Activated CD4-positive, alpha-beta memory T cell treated with anti-CD3 and anti-CD28 coated beads, Interleukin-2, amount 10 ng/mL, durations not matched to agents 7 days and 5 days (primary cell): ENCODE data around the gene DUSP19. TPM values are rescaled to one million over a fixed set of nuclear protein-coding genes. Genes with fewer than 3 reads are reported as not detected.

ENCODE experiments used
- CTCF ChIA-PET: fragments of 350-600 bp; sonication (Branson Sonifier 250); formaldehyde crosslinking; loops from one replicate; lab custom pipeline; 2021; ENCODE audit warnings: antibody characterized with exemption, inconsistent platforms; lab: Charles Lee
- POLR2A ChIA-PET: fragments of 350-600 bp; sonication (Branson Sonifier 250); formaldehyde crosslinking; loops from one replicate; lab custom pipeline; 2021; ENCODE audit warnings: antibody characterized with exemption; lab: Charles Lee
- DNase-seq: peaks from one replicate; pipeline ENCODE4 v3.0.0-alpha.2; 2020
- H3K27ac Mint-ChIP-seq: one replicate; pipeline ENCODE4 v1.8.0; 2021; ENCODE audit warnings: mild to moderate bottlenecking, mixed read lengths
- H3K27me3 Mint-ChIP-seq: one replicate; pipeline ENCODE4 v1.8.0; 2021; ENCODE audit warnings: mixed read lengths
- H3K36me3 Mint-ChIP-seq: one replicate; pipeline ENCODE4 v1.8.0; 2021; ENCODE audit warnings: low read depth, mixed read lengths
- H3K4me1 Mint-ChIP-seq: one replicate; pipeline ENCODE4 v1.8.0; 2021; ENCODE audit warnings: mixed read lengths
- H3K4me3 Mint-ChIP-seq: one replicate; pipeline ENCODE4 v1.8.0; 2021; ENCODE audit warnings: mild to moderate bottlenecking, mixed read lengths
- H3K9me3 Mint-ChIP-seq: one replicate; pipeline ENCODE4 v1.8.0; 2021; ENCODE audit warnings: mixed read lengths
- total RNA-seq, 2 experiments: library from RNA; stranded (reverse); gene quantifications; one replicate each; pipeline ENCODE4 v1.2.3, GENCODE V29; 2021

The DUSP19 gene
- total RNA-seq, 2 experiments from 2014 or later, result 0.93 to 1.1 TPM

DNA sequence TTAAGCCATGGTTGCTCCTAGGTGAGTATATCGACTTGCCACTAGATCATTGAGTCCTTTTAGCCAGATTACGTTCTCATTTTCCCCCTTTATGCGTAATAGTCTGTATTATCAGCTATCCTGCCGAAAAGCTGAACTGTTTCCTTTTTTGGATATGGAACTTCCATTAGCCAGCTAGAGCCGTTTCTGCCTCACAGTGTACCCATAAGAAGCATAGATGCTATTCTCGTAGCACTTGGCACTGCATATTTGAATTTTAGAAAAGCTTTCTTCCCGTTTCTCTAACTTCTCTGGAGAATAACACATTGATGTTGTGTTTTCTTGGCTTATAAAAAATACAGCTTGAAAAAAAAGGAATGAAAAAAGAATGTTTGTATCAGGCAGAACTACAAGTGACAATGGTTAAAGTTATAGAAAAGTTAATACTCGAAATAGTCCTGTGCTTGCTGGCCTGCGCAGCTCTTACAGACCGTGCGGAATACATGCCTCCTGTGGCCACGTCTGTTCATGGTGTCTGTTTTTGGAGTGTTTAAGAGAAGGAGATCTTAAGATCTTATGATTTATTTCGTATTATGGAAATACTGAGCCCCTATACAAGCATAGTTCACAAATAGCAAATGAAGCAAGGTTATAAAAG lies 710 bp downstream of the DUSP19 start:
- POLR2A ChIA-PET, result interaction anchor here (1.2 to 1.8 kb wide), 3 partner anchors 10 to 364 kb away, joined by 3 to 12 read pairs (median 4); partner anchors contain the start of gene NUP35
- no peak overlapping the region for H3K27ac Mint-ChIP-seq

GRCh38 chr2:183081911-183082310 lies 3.4 kb downstream of the DUSP19 start:
- Mint-ChIP-seq H3K27ac (no peak overlapping the region), H3K9me3 (no peaks in the 10 kb centered on the region), H3K36me3 (no peaks in the 10 kb centered on the region), H3K4me3 (no peak overlapping the region), H3K4me1 (peaks cover 13% of the 10 kb centered on the region), H3K27me3 (no peaks in the 10 kb centered on the region)
- DNase-seq, result no peak
- ChIA-PET POLR2A (no interaction called here), CTCF (no interaction called here)

More for the DNA sequence above, 710 bp downstream of the DUSP19 start:
- CTCF ChIA-PET, result interaction anchor here (1.1 to 1.3 kb wide), 2 partner anchors 99 to 413 kb away, joined by 3 to 4 read pairs; no protein-coding TSS in a partner anchor
- Mint-ChIP-seq H3K36me3 (no peaks in the 10 kb centered on the region), H3K27me3 (no peaks in the 10 kb centered on the region), H3K4me3 (peak overlapping the region; percentile 77), H3K9me3 (no peaks in the 10 kb centered on the region), H3K4me1 (peaks cover 13% of the 10 kb centered on the region)
- no peak for DNase-seq

DNA sequence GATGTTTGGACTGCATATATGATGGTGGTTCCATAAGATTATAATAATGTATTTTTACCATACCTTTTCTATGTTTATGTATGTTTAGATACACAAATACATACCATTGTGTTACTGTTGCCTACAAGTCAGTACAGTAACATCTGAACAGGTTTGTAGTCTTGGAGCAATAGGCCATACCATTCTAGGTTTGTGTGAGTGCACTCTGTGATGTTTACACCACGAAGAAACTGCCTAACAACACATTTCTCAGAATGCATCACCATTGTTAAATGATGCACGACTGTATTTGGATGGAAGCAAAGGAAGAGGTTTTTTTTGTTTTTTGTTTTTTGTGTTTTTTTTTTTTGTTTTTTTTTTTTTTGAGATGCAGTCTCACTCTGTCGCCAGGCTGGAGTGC lies 9.5 kb downstream of the DUSP19 start:
- H3K36me3 Mint-ChIP-seq, result no peaks in the 10 kb centered on the region

GRCh38 chr2:183089192-183089851 lies 10.8 kb downstream of the DUSP19 start:
- H3K4me1 Mint-ChIP-seq, result peaks cover 1% of the 10 kb centered on the region
- no peak overlapping the region for H3K4me3 Mint-ChIP-seq
- no peaks in the 10 kb centered on the region for H3K27me3 Mint-ChIP-seq
- no peak overlapping the region for H3K27ac Mint-ChIP-seq
- DNase-seq, result no peak
- no peaks in the 10 kb centered on the region for H3K9me3 Mint-ChIP-seq
- H3K36me3 Mint-ChIP-seq, result no peaks in the 10 kb centered on the region
- ChIA-PET CTCF (no interaction called here), POLR2A (no interaction called here)

More for the DNA sequence above, 9.5 kb downstream of the DUSP19 start:
- DNase-seq, result no peak
- H3K27ac Mint-ChIP-seq, result no peak overlapping the region
- no peaks in the 10 kb centered on the region for H3K27me3 Mint-ChIP-seq
- no peak overlapping the region for H3K4me3 Mint-ChIP-seq
- no peaks in the 10 kb centered on the region for H3K4me1 Mint-ChIP-seq
- no peaks in the 10 kb centered on the region for H3K9me3 Mint-ChIP-seq
- CTCF ChIA-PET, result no interaction called here
- POLR2A ChIA-PET, result no interaction called here

GRCh38 chr2:183091318-183091953 lies 12.9 kb downstream of the DUSP19 start:
- H3K36me3 Mint-ChIP-seq, result no peaks in the 10 kb centered on the region
- H3K9me3 Mint-ChIP-seq, result no peaks in the 10 kb centered on the region
- peaks cover 3% of the 10 kb centered on the region for H3K4me1 Mint-ChIP-seq
- no peak overlapping the region for H3K4me3 Mint-ChIP-seq
- no peak overlapping the region for H3K27ac Mint-ChIP-seq
- H3K27me3 Mint-ChIP-seq, result no peaks in the 10 kb centered on the region
- POLR2A ChIA-PET, result no interaction called here
- CTCF ChIA-PET, result no interaction called here
- no peak for DNase-seq

GRCh38 chr2:183091954-183092345 lies 13.4 kb downstream of the DUSP19 start:
- Mint-ChIP-seq H3K27me3 (no peaks in the 10 kb centered on the region), H3K27ac (no peak overlapping the region), H3K4me1 (peaks cover 3% of the 10 kb centered on the region), H3K36me3 (no peaks in the 10 kb centered on the region), H3K4me3 (no peak overlapping the region), H3K9me3 (no peaks in the 10 kb centered on the region)
- CTCF ChIA-PET, result no interaction called here
- POLR2A ChIA-PET, result no interaction called here
- no peak for DNase-seq

DNA sequence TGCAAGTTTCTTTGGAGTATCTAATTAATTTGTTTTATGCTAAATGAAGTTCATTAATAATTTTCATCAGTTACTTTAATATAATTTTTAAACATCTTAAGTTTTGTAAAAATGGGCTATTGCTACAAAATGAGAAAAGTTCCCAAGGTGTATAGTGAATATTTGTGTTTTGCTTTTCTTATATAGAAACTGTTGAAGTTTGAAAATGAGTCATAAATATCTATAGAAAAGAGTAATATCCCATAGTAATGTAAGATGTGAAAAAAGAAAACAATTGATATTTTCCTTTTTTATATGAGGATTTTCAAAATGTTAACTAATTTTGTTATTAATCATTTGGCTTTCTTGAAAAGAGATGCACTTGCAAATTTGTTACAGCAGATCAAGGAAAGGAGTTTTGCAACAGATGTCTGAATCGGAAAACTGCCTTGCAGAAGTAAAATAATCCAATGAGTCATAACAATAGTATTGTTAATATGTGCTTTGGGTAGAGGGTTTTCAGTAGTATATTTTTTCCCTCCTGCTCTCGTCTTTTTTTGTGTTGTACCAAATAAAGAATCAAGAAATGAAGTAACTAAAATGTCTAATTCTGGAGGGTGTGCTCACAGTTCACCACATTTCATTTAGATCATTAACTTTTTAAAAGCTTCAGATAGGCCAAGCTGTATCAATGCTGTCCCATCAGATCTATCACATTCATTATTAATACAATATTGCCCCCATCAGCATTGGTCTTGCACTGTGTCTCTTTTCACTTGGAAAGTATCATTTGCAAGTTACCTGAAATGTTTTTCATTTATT lies 15.5 kb downstream of the DUSP19 start:
- Mint-ChIP-seq H3K4me3 (no peak overlapping the region), H3K4me1 (peaks cover 3% of the 10 kb centered on the region), H3K27me3 (no peaks in the 10 kb centered on the region), H3K36me3 (no peaks in the 10 kb centered on the region), H3K9me3 (no peaks in the 10 kb centered on the region), H3K27ac (no peak overlapping the region)
- CTCF ChIA-PET, result no interaction called here
- POLR2A ChIA-PET, result no interaction called here
- DNase-seq, result no peak

DNA sequence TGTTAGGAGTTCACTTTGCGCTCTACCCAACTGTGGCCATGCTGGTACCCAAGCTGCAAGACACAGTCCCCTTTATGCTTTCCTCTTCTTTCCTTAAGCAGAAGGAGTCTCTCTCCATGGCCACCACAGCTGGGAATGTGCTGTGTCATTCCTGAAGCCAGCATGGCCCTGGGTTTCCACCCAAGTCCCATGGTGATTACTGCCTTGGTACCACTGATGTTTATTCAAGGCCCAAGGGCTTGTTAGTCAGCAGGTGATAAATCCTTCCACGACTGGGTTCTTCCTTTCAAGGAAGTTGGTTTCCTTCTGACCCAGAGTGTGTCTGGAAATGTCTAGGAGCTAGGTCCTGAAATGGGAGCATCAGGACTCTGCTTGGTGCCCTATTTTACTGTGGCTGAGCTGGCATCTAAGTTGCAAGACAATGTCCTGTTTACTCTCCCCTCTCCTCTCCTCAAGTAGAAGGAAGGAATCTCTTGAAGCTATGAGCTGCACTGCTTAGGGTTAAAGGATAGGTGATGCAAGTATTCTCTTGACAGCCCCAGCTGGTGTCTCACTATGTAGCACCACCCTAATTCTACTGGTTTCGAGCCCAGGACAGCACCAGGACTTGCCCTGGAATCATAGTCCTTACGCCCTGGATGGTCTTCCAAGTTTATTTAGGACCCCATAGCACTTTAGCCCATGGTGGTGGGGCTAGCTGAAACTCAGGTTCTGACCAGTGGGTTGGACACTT lies 27.0 kb downstream of the DUSP19 start:
- no peak for DNase-seq
- Mint-ChIP-seq H3K27ac (no peak overlapping the region), H3K36me3 (no peaks in the 10 kb centered on the region), H3K4me3 (no peak overlapping the region), H3K4me1 (peaks cover 4% of the 10 kb centered on the region), H3K9me3 (no peaks in the 10 kb centered on the region), H3K27me3 (no peaks in the 10 kb centered on the region)
- POLR2A ChIA-PET, result no interaction called here
- CTCF ChIA-PET, result no interaction called here

DNA sequence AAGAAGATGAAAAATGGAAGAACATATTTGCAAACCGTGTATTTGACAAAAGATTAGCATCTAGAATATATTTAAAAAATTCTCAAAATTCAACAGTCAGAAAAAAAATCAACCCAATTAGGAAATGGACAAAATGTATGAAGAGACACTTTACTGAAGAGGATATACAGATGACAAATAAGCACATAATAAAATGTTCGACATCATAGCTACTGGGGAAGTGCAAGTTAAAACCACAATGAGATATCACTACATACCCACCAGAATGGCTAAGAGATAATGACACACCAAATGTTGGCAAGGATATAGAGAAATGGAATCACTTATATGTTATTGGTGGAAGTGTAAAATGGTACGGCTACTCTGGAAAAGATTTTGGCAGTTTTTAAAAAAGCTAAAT lies 34.0 kb downstream of the DUSP19 start:
- ChIA-PET CTCF (no interaction called here), POLR2A (no interaction called here)
- H3K9me3 Mint-ChIP-seq, result no peaks in the 10 kb centered on the region
- no peak overlapping the region for H3K4me3 Mint-ChIP-seq
- peaks cover 17% of the 10 kb centered on the region for H3K27me3 Mint-ChIP-seq
- H3K36me3 Mint-ChIP-seq, result no peaks in the 10 kb centered on the region
- no peak for DNase-seq
- no peaks in the 10 kb centered on the region for H3K4me1 Mint-ChIP-seq
- no peak overlapping the region for H3K27ac Mint-ChIP-seq

GRCh38 chr2:183113630-183114029 lies 35.1 kb downstream of the DUSP19 start:
- no peaks in the 10 kb centered on the region for H3K9me3 Mint-ChIP-seq
- ChIA-PET POLR2A (no interaction called here), CTCF (no interaction called here)
- H3K4me1 Mint-ChIP-seq, result no peaks in the 10 kb centered on the region
- H3K36me3 Mint-ChIP-seq, result no peaks in the 10 kb centered on the region
- no peak for DNase-seq
- H3K27ac Mint-ChIP-seq, result no peak overlapping the region
- H3K4me3 Mint-ChIP-seq, result no peak overlapping the region
- peaks cover 21% of the 10 kb centered on the region for H3K27me3 Mint-ChIP-seq

DNA sequence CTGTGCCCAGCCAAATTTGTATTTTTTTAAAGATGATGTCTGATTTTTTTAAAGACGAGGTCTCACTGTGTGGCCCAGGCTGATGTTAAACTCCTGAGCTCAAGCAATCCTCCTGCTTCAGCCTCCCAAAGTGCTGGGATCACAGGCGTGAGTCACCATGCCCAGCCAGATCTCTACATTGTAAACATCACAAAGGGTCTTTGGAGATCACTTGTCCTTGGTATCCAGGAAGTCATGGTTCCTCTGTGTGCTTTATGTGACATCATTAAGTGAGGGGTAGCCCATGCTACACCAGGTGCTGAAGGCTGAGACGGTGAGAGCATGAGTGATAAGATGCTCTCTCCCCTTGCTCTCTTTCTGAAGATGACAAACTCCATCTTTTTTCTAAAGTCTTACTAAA lies 38.7 kb downstream of the DUSP19 start:
- Mint-ChIP-seq H3K9me3 (no peaks in the 10 kb centered on the region), H3K27me3 (peaks cover 26% of the 10 kb centered on the region), H3K4me1 (no peaks in the 10 kb centered on the region), H3K27ac (no peak overlapping the region), H3K4me3 (no peak overlapping the region), H3K36me3 (no peaks in the 10 kb centered on the region)
- POLR2A ChIA-PET, result no interaction called here
- no peak for DNase-seq
- CTCF ChIA-PET, result no interaction called here

GRCh38 chr2:183123117-183123958 lies 44.8 kb downstream of the DUSP19 start:
- Mint-ChIP-seq H3K27ac (peak overlapping the region; percentile 96), H3K36me3 (peaks cover 5% of the 10 kb centered on the region), H3K27me3 (peaks cover 9% of the 10 kb centered on the region), H3K4me3 (peak overlapping the region; percentile 80), H3K4me1 (peaks cover 33% of the 10 kb centered on the region), H3K9me3 (no peaks in the 10 kb centered on the region)
- POLR2A ChIA-PET, result interaction anchor here (2.4 kb wide), 1 partner anchor 44 kb away, joined by 12 read pairs; the partner anchor contains the start of gene DUSP19
- DNase-seq, result no peak
- CTCF ChIA-PET, result interaction anchor here (1.0 to 1.5 kb wide), 2 partner anchors 15 to 143 kb away, joined by 3 to 4 read pairs; no protein-coding TSS in a partner anchor
